Measurements from ENCODE around the gene ATM.
"Not testable (repeated sequence)": the region's sequence is repeated elsewhere in the genome, so short reads cannot be mapped to it uniquely, and the experiment has no call there.

Gene ATM

GRCh38 chr11:108402241-108402640 is 179.4 kb downstream of the ATM start:
- H3K4me3 ChIP-seq (ENCODE audit: low read depth, low read length), result no peak overlapping the region
- in situ Hi-C loops (cut with HindIII; ENCODE audit: low sequenced_read_pairs), result no loop called here
- TF ChIP-seq, protein P1, sequence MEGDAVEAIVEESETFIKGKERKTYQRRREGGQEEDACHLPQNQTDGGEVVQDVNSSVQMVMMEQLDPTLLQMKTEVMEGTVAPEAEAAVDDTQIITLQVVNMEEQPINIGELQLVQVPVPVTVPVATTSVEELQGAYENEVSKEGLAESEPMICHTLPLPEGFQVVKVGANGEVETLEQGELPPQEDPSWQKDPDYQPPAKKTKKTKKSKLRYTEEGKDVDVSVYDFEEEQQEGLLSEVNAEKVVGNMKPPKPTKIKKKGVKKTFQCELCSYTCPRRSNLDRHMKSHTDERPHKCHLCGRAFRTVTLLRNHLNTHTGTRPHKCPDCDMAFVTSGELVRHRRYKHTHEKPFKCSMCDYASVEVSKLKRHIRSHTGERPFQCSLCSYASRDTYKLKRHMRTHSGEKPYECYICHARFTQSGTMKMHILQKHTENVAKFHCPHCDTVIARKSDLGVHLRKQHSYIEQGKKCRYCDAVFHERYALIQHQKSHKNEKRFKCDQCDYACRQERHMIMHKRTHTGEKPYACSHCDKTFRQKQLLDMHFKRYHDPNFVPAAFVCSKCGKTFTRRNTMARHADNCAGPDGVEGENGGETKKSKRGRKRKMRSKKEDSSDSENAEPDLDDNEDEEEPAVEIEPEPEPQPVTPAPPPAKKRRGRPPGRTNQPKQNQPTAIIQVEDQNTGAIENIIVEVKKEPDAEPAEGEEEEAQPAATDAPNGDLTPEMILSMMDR (IDR thresholded peaks at IDR 0.05; ENCODE audit: low read depth, low read length), result no peak

DNA sequence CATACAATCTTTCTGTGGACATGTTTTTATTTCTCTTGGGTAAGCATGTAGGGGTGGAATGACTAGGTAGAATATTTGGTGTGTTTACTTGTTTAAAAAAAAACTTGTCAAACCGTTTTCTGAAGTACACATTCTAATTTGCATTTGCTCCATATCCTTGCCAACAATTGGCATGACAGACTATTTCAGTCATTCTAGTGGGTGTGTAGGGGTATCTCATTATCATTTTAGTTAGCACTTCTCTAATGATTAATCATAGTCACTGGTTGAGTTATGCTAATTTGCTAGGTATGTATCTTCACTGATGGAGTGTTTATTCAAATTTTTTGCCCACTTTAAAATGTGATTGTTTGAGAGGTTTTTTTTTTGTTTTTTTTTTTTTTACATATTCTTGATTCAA is 180.2 kb downstream of the ATM start:
- TF ChIP-seq, protein P1 (IDR thresholded peaks at IDR 0.05; ENCODE audit: low read depth, low read length), result no peak

More at GRCh38 chr11:108402241-108402640, 179.4 kb downstream of the ATM start:
- DNase-seq (ENCODE audit: low read depth, low spot score), result no peak

DNA sequence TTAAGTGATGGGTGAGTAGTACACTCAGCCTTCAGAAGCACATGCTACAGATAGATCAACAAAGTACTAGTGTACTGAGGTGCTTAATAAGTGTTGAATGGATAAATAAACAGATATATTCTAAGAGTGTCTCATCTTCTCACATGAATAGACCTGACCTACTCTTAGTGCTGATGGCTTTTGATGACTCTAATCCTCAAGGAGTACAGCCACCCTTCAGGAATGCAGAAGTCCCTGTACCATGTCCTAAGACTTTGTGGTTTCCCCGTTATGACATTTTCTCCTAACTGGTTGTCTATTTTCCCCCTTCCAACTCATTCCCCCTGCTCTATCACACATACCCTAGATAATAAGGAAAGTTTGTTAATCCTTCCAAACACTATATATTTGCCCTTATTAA is 182.8 kb downstream of the ATM start:
- in situ Hi-C loops (cut with HindIII; ENCODE audit: low sequenced_read_pairs), result no loop called here

More for the DNA sequence above, 180.2 kb downstream of the ATM start:
- in situ Hi-C loops (cut with HindIII; ENCODE audit: low sequenced_read_pairs), result no loop called here
- no peak overlapping the region for H3K4me3 ChIP-seq (ENCODE audit: low read depth, low read length)
- DNase-seq (ENCODE audit: low read depth, low spot score), result no peak

GRCh38 chr11:108414958-108415357 is 192.1 kb downstream of the ATM start:
- in situ Hi-C loops (cut with HindIII; ENCODE audit: low sequenced_read_pairs), result no loop called here
- no peak overlapping the region for H3K4me3 ChIP-seq (ENCODE audit: low read depth, low read length)
- DNase-seq (ENCODE audit: low read depth, low spot score), result no peak
- TF ChIP-seq, protein P1 (IDR thresholded peaks at IDR 0.05; ENCODE audit: low read depth, low read length), result no peak

More for the DNA sequence above, 182.8 kb downstream of the ATM start:
- no peak for DNase-seq (ENCODE audit: low read depth, low spot score)
- no peak overlapping the region for H3K4me3 ChIP-seq (ENCODE audit: low read depth, low read length)
- TF ChIP-seq, protein P1 (IDR thresholded peaks at IDR 0.05; ENCODE audit: low read depth, low read length), result no peak

DNA sequence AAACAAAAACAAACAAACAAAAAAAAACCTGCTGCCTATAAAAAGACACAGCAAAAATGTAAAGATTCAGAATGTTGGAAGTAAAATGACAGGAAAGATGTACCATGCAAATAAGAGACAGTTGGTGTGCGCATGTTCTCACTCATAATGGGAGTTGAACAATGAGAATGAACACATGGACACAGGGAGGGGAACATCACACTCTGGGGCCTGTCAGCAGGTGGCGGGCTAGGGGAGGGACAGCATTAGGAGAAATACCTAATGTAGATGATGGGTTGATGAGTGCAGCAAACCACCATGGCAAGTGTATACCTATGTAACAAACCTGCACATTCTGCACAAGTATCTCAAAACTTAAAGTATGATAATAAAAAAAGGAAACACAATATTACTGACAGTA is 194.7 kb downstream of the ATM start:
- in situ Hi-C loops (cut with HindIII; ENCODE audit: low sequenced_read_pairs); DNase-seq (ENCODE audit: low read depth, low spot score); H3K4me3 ChIP-seq (ENCODE audit: low read depth, low read length): not testable (repeated sequence)
